LoVo (cell line): ENCODE measurements around the gene ARMC9.
"Not testable (repeated sequence)": the region's sequence is repeated elsewhere in the genome, so short reads cannot be mapped to it uniquely, and the experiment has no call there.

Experiments
- DNase-seq: peaks from one replicate; pipeline ENCODE4 v3.0.0-alpha.2; 2016; ENCODE audit warnings: low spot score

Gene ARMC9

DNA sequence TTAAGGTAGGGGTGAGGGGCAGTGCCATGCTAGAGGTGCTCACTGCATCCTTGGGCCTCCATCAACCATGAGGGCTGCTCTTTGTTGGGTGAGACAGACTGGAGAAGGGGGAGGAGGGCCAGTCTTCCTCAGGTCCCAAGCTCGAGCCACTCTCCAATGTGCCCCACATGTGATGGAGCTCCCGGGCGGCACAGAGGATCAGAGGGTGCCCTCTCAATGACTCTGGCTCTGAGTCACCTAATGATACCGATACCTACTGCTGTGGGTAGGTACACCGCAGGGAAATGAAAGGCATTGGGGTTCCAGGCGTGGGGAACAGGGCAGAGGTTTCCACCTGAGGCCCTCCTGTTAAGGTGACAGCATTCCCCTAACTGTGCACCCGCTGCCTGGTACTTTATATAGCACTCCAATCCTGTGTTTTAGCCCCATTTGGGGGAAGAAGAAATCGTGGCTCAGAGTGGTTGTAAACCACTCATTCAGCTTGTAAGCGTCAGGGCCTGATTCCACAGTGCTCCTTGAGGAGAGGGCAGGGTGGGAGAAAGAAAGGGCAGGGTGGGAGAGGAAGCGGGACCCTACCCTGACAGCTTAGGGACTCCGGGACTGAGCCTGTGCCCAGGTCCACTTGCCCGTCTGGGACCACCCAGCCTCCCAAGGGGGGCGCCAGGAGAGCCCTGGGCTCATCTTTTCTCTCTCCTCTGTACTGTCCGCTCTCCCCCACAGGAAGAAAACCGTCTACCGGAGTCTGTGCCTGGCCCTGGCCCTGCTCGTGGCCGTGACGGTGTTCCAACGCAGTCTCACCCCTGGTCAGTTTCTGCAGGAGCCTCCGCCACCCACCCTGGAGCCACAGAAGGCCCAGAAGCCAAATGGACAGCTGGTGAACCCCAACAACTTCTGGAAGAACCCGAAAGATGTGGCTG is 198.8 kb downstream of the ARMC9 start:
- DNase-seq: no peak

- no peak for DNase-seq
Observed at GRCh38 chr2:231397928-231398294, 199.5 kb downstream of the ARMC9 start.

DNA sequence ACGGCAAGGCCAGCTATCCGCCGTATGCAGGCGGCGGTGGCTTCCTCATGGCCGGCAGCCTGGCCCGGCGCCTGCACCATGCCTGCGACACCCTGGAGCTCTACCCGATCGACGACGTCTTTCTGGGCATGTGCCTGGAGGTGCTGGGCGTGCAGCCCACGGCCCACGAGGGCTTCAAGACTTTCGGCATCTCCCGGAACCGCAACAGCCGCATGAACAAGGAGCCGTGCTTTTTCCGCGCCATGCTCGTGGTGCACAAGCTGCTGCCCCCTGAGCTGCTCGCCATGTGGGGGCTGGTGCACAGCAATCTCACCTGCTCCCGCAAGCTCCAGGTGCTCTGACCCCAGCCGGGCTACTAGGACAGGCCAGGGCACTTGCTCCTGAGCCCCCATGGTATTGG is 200.2 kb downstream of the ARMC9 start:
- no peak for DNase-seq

- DNase-seq: no peak
Observed at GRCh38 chr2:231399046-231399852, 200.8 kb downstream of the ARMC9 start.

- no peak for DNase-seq
Observed at GRCh38 chr2:231399853-231400680, 201.6 kb downstream of the ARMC9 start.

DNA sequence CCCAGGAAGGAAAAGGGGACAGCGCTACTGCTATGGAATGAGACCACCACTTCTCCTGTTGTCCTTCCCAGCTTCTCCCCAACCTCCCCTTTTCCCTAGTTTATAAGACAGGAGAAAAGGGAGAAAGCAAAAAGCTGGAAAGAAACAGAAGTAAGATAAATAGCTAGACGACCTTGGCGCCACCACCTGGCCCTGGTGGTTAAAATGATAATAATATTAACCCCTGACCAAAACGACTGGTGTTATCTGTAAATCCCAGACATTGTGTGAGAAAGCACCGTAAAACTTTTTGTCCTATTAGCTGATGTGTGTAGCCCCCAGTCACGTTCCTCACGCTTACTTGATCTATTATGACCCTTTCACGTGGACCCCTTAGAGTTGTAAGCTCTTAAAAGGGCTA is 202.2 kb downstream of the ARMC9 start:
- DNase-seq: not testable (repeated sequence)

DNA sequence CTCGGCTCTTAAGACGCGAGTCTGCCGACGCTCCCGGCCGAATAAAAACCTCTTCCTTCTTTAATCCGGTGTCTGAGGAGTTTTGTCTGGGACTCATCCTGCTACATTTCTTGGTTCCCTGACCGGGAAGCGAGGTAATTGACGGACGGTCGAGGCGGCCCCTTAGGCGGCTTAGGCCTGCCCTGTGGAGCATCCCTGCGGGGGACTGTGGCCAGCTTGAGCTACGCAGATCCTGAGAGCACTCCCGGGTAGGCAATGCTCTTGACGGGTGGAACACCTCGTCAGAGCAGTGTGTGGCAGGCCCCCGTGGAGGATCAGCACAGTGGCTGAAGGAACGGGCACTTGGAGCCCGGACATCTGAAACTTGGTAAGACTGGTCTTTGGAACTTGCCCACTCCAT is 202.7 kb downstream of the ARMC9 start:
- DNase-seq: not testable (repeated sequence)

GRCh38 chr2:231403421-231404182 is 205.2 kb downstream of the ARMC9 start:
- not testable (repeated sequence) for DNase-seq

DNA sequence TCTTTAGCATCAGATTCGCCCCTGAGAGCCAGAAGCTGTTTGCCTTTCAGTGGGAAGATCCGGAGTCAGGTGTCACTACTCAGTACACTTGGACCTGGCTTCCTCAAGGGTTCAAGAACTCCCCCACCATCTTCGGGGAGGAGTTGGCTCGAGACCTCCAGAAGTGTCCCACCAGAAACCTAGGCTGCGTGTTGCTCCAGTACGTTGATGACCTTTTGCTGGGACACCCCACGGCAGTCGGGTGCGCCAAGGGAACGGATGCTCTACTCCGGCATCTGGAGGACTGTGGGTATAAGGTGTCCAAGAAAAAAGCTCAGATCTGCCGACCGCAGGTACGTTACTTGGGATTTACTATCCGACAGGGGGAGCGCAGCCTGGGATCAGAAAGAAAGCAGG is 205.8 kb downstream of the ARMC9 start:
- not testable (repeated sequence) for DNase-seq

- DNase-seq: not testable (repeated sequence)
Observed at GRCh38 chr2:231405601-231406367, 207.4 kb downstream of the ARMC9 start.

DNA sequence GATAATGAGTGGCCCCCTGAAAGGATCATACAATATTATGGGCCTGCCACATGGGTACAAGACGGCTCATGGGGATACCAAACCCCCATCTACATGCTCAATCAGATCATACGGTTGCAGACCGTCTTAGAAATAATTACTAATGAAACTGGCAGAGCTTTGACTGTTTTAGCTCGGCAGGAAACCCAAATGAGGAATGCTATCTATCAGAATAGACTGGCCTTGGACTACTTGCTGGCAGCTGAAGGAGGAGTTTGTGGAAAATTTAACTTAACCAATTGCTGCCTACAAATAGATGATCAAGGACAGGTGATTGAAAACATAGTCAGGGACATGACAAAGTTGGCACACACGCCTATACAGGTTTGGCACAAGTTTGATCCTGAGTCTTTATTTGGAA is 209.3 kb downstream of the ARMC9 start:
- not testable (repeated sequence) for DNase-seq

DNA sequence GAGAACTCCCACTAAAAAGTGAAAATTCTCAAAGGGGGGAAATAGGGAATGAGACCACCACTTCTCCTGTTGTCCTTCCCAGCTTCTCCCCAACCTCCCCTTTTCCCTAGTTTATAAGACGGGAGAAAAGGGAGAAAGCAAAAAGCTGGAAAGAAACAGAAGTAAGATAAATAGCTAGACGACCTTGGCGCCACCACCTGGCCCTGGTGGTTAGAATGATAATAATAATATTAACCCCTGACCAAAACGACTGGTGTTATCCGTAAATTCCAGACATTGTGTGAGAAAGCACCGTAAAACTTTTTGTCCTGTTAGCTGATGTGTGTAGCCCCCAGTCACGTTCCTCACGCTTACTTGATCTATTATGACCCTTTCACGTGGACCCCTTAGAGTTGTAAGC is 209.9 kb downstream of the ARMC9 start:
- DNase-seq: not testable (repeated sequence)

- no peak for DNase-seq
Observed at GRCh38 chr2:231409776-231410175, 211.3 kb downstream of the ARMC9 start.

GRCh38 chr2:231410293-231411004 is 212.0 kb downstream of the ARMC9 start:
- no peak for DNase-seq

GRCh38 chr2:231411237-231411636 is 212.8 kb downstream of the ARMC9 start:
- no peak for DNase-seq

GRCh38 chr2:231411831-231412617 is 213.6 kb downstream of the ARMC9 start:
- peak; percentile 87 for DNase-seq

DNA sequence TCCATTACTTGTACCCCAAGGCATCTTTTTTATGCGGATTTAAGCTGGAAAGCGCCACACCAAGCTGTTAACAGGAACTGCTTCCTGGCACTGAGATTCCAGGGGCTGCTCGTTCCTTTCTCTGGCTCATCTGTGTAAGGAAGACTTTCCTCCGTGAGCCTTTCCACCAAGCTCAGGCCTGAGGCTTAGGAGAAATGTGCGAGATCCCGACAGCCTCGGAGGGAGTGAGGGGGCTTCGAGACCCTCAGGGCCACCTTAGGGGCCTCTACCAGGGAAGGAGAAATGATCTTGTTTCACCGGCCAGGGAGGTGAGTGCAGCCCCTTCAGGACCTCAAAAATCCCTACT is 214.2 kb downstream of the ARMC9 start:
- no peak for DNase-seq

DNA sequence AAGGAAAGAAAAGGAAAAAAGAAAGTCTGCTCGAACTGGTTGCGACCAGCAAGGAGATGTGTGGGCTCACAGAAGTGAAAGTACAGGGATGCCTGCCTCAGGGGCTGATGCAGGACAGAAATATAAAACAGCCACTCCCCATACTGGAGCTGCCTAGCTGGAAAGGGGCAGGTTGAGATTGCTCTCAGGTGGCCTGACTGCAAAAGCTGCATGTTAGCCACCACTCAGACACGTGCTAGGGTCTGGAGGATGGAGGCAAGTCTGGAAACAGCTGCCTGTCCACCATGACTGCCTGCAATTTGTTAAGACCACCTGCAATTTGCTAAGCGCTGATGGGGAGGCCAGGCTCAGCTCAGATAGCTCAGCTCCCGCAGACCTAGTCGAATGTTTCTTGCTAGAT is 215.0 kb downstream of the ARMC9 start:
- DNase-seq: no peak

DNA sequence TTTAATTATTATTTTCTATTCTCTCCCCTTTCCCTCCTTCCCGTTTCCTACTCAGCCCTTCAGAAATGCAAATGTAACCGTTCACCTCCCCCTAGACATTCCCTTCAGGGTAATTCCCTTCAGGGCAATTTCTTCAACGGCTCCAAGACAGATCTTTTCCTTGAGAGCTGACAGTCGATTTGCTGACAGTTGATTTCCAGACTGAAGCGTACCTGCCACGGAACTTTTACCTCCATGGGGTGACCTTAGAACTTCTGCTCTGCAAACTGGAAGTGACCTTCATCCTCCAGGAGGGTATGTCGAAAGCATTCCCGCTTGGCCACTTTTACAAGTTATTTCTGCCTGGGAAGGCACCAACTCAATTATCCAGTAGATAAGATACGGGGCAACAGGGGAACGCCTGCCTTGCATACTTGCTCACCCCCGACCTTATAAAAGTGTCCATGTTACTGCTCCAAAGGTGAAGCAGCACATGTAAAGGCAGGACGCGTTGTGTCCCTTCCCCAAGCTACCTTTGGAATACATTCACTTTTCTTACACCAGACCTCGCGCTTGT is 215.6 kb downstream of the ARMC9 start:
- DNase-seq: no peak
